ENCODE results near the gene RHBDF1.

RHBDF1 gene

GRCh38 chr16:71540-72401 is 660 bp downstream of the RHBDF1 start:
- TF ChIP-seq, protein P1, sequence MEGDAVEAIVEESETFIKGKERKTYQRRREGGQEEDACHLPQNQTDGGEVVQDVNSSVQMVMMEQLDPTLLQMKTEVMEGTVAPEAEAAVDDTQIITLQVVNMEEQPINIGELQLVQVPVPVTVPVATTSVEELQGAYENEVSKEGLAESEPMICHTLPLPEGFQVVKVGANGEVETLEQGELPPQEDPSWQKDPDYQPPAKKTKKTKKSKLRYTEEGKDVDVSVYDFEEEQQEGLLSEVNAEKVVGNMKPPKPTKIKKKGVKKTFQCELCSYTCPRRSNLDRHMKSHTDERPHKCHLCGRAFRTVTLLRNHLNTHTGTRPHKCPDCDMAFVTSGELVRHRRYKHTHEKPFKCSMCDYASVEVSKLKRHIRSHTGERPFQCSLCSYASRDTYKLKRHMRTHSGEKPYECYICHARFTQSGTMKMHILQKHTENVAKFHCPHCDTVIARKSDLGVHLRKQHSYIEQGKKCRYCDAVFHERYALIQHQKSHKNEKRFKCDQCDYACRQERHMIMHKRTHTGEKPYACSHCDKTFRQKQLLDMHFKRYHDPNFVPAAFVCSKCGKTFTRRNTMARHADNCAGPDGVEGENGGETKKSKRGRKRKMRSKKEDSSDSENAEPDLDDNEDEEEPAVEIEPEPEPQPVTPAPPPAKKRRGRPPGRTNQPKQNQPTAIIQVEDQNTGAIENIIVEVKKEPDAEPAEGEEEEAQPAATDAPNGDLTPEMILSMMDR (IDR thresholded peaks at IDR 0.05; ENCODE audit: insufficient read depth, missing control alignments) = no peak
- DNase-seq (ENCODE audit: insufficient read length, low spot score) (no peak), FAIRE-seq (no peak)

DNA sequence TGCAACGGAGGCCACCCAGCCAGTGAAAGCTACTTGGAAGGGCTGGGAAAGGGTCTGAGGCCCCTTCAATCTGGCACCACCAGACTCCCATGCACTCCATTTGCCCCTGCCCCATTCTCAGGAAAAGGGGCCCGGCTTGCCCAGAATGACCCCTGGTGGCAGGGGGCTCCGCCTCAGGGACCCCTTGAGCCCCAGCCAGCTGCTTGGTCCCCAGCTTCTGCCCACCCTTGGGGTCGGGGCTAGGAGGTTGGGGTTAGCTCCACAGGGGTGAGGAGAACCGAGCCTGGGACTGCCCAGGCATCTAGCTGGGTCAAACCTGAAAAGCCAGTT is 1.3 kb downstream of the RHBDF1 start:
- no peak for DNase-seq (ENCODE audit: insufficient read length, low spot score)
- TF ChIP-seq, protein P1 (IDR thresholded peaks at IDR 0.05; ENCODE audit: insufficient read depth, missing control alignments) = no peak
- no peak for FAIRE-seq

GRCh38 chr16:69181-69580 is 3.2 kb downstream of the RHBDF1 start:
- DNase-seq (ENCODE audit: insufficient read length, low spot score) (no peak), FAIRE-seq (no peak)
- TF ChIP-seq, protein P1 (IDR thresholded peaks at IDR 0.05; ENCODE audit: insufficient read depth, missing control alignments) = no peak

DNA sequence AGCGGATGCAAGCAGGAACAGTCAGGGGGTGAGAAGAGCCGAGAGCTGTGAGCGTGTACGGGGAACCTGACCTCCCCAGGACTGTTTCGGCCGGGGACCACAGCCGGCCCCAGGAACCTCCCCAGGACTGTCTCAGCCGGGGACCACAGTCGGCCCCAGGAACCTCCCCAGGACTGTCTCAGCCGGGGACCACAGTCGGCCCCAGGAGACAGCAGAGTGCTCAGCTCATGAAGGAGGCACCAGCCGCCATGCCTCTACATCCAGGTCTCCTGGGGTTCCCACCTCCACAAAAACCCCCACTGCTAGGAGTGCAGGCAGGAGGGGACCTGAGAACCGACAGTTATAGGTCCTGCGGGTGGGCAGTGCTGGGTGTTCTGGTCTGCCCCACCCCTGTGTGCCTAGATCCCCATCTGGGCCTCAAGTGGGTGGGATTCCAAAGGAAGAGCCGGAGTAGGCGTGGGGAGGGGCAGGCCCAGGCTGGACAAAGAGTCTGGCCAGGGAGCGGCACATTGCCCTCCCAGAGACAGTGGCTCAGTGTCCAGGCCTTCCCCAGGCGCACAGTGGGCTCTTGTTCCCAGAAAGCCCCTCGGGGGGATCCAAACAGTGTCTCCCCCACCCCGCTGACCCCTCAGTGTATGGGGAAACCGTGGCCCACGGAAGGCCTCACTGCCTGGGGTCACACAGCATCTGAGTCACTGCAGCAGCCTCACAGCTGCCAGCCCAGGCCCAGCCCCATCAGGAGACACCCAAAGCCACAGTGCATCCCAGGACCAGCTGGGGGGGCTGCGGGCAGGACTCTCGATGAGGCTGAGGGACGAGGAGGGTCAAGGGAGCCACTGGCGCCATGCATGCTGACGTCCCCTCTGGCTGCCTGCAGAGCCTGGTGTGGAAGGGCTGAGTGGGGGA is 4.3 kb downstream of the RHBDF1 start:
- TF ChIP-seq, protein P1 (IDR thresholded peaks at IDR 0.05; ENCODE audit: insufficient read depth, missing control alignments) = no peak
- FAIRE-seq (no peak), DNase-seq (ENCODE audit: insufficient read length, low spot score) (no peak)

DNA sequence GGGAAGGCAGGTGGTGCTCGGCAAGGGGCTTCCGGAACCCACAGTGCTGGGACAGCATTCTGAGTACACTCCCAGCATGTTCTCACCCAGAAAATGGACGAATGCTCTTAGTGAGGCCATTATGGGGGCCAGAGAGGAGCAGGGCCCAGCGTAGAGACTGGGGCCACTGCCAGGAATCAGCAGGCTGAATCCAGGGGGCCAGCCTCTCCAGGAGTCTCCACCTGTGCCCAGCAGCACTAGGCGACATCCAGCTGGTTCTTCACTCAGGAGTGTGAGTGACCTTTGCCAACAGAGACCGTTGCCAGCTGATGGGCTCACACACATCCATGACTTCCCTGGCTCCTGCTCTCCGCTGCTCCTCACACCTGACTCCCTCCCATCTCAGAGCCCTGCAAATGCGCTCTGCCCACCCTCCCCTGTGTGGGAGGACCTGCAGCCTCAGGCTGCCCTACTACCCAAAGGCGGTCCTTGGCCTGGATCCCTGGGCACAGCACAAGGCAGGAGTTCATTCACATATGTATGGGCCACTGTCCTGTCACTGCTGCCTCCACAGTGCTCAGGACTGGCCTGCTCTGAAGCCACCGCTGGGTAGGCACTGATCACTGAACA is 5.1 kb downstream of the RHBDF1 start:
- FAIRE-seq (no peak), DNase-seq (ENCODE audit: insufficient read length, low spot score) (no peak)
- TF ChIP-seq, protein P1 (IDR thresholded peaks at IDR 0.05; ENCODE audit: insufficient read depth, missing control alignments) = no peak

DNA sequence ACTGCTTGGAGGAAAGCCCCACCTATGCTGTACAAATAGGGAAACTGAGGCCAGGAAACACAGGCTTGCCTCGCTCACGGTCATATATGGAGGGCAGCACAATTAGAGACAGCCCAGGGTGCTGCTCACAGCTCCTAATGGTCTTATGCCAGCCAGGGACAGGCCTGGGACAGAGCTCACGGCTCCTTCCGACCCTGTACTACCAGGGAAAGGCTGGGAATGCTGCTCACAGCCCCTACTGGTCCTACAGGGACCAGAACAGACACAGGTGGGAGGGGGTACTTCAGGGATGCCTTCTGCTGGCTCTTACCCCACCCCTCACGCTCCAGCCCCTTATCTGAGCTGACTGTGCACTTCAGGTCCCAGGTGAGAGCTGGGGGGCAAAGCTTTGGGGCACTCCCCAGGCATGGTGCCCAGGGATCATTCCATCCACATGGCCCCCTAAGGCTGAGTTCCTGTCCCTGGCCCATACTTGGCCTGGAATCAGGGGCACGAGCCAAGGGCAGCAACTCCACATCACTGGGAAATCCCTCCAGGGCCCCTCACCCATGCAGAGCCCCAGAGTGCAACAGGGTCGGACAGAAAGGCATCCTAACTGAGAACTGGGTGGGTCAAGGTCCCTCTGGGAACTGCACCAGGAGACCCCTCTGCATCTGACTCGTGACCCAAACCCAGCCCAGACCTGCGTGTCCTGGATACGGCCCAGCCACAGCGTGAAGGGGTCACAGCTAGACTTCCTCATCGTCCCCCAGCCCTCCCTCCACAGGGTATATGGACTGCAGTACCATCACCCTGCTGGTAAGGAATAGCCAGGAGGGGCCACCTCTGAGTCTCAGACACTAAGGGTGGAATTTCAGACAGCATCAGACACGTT is 5.9 kb downstream of the RHBDF1 start:
- FAIRE-seq = no peak
- TF ChIP-seq, protein P1 (IDR thresholded peaks at IDR 0.05; ENCODE audit: insufficient read depth, missing control alignments) = no peak

More for the DNA sequence above, 5.9 kb downstream of the RHBDF1 start:
- DNase-seq (ENCODE audit: insufficient read length, low spot score) = no peak

Data from D721Med (cell line).